ENCODE data around the gene WDR90. TPM values are rescaled to one million over a fixed set of nuclear protein-coding genes. Genes with fewer than 3 reads are reported as not detected.

Gene WDR90
- total RNA-seq, 2 donors from 2014 or later: 15.8 to 111 TPM

- Histone ChIP-seq H3K4me1 (peaks cover 28% of the 10 kb centered on the region), H3K9me3 (no peaks in the 10 kb centered on the region), H3K27me3 (no peaks in the 10 kb centered on the region), H3K27ac (no peak overlapping the region), H3K4me3 (no peak overlapping the region), H3K36me3 (replicated peaks in 1 of 2; ENCODE audit: insufficient read depth in 1 of 2, low read depth in 2 of 2) (no peaks in the 10 kb centered on the region)
- ATAC-seq (no peak), DNase-seq (no peak)
- TF ChIP-seq POLR2A (IDR thresholded peaks at IDR 0.05): no peak
- no peak for TF ChIP-seq CTCF (IDR thresholded peaks at IDR 0.05)
- intact Hi-C loops (cut with DNase I): no loop called here
- 88 to 89% methylated on average over 14 to 25 of the region's 28 CpGs for WGBS, 2 donors
These were observed 3.5 kb downstream of the WDR90 start for GRCh38 chr16:652454-653305.

GRCh38 chr16:654034-654433 lies 4.9 kb downstream of the WDR90 start:
- no peak for ATAC-seq
- DNase-seq: no peak
- intact Hi-C loops (cut with DNase I): no loop called here
- H3K4me3 ChIP-seq: no peak overlapping the region
- WGBS, 2 donors: 86 to 92% methylated on average over 12 of the region's 12 CpGs
- H3K9me3 ChIP-seq: no peaks in the 10 kb centered on the region
- peaks cover 14% of the 10 kb centered on the region for H3K4me1 ChIP-seq
- H3K27ac ChIP-seq: no peak overlapping the region
- no peaks in the 10 kb centered on the region for H3K36me3 ChIP-seq (replicated peaks in 1 of 2; ENCODE audit: insufficient read depth in 1 of 2, low read depth in 2 of 2)
- TF ChIP-seq CTCF (IDR thresholded peaks at IDR 0.05) (no peak), POLR2A (IDR thresholded peaks at IDR 0.05) (no peak)
- H3K27me3 ChIP-seq: no peaks in the 10 kb centered on the region

DNA sequence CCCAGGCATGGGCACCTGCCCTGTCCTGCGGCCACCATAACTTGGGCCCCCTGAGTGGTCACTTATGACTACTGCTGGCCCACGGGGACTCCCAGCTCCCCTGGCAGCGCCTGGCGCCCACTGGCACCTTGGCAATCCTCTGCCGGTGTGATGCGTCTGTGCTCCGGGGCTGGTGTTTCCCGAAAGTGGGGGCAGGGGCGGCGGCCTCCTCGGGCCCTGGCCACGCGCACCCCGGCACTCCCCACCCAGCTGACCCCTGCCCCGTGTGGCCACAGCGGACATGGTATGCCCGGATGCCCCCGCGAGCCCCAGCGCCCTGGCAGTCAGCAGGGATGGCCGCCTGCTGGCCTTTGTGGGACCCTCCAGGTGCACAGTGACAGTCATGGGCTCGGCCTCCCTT lies 8.3 kb downstream of the WDR90 start:
- Histone ChIP-seq H3K27me3 (no peaks in the 10 kb centered on the region), H3K36me3 (replicated peaks in 1 of 2; ENCODE audit: insufficient read depth in 1 of 2, low read depth in 2 of 2) (no peaks in the 10 kb centered on the region), H3K9me3 (no peaks in the 10 kb centered on the region), H3K4me1 (peaks cover 19% of the 10 kb centered on the region), H3K27ac (no peak overlapping the region), H3K4me3 (no peak overlapping the region)
- no peak for ATAC-seq
- no peak for DNase-seq
- 96% methylated on average over 18 of the region's 22 CpGs; no CpG with 5 or more reads in 1 of the 2 donors for WGBS, 2 donors
- intact Hi-C loops (cut with DNase I): no loop called here
- TF ChIP-seq POLR2A (IDR thresholded peaks at IDR 0.05) (no peak), CTCF (IDR thresholded peaks at IDR 0.05) (no peak)

DNA sequence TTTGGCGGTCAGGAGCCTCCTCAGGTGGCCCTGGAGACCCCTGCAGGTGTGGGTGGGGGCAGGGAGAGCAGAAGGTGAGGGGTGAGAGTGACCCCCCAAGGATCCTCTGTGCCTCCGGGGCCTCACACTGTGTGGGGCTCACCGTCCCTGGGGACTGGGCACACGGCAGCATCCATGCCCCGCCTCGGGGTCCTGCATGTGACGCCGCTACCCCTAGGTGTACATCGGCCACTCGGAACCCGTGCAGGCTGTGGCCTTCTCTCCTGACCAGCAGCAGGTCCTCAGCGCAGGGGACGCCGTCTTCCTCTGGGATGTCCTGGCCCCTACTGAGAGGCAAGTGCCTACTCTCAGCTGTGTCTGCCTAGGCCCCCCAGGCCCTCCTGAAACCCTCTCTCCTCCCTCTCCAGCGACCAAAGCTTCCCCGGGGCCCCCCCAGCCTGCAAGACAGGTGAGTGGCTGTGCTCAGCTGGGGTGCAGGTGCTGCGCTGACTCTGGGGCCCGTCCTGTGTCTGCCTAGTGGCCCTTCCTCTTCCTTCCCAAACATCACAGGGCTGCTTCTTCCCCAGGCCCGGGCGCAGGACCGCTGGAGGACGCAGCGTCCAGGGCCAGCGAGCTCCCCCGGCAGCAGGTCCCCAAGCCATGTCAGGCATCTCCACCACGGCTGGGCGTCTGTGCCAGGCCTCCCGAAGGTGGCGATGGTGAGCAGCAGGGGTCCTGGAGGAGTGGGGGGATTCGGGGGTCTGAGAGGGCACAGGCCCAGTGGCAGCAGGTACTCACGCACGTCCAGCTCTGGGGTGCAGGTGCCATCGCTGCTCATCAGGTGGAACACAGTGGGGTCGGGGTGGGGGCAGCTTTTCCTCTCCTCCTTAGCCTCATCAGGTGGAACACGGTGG lies 9.8 kb downstream of the WDR90 start:
- DNase-seq (no peak), ATAC-seq (no peak)
- no peak overlapping the region for H3K27ac ChIP-seq
- H3K4me3 ChIP-seq: no peak overlapping the region
- intact Hi-C loops (cut with DNase I): no loop called here
- TF ChIP-seq POLR2A (IDR thresholded peaks at IDR 0.05): no peak
- TF ChIP-seq CTCF (IDR thresholded peaks at IDR 0.05): no peak
- 92 to 94% methylated on average over 14 to 26 of the region's 35 CpGs for WGBS, 2 donors
- peaks cover 19% of the 10 kb centered on the region for H3K4me1 ChIP-seq
- H3K9me3 ChIP-seq: no peaks in the 10 kb centered on the region
- no peaks in the 10 kb centered on the region for H3K27me3 ChIP-seq
- H3K36me3 ChIP-seq (replicated peaks in 1 of 2; ENCODE audit: insufficient read depth in 1 of 2, low read depth in 2 of 2): no peaks in the 10 kb centered on the region

Data from body of pancreas (tissue), 4 donors.